RWPE2 (cell line): ENCODE data around the gene ADIRF.
A peak's percentile ranks its signal among the peaks of the same experiment; 100 is the strongest.

Source experiments
- ATAC-seq: fragments of 200-7000 bp; cut with Tn5 transposase; 3 replicates; pipeline ENCODE4 v1.9.1; 2021; ENCODE audit warnings: low read depth
- DNase-seq: peaks from one replicate; pipeline ENCODE4 v3.0.0-alpha.2; 2020; ENCODE audit warnings: low spot score
- H3K27ac ChIP-seq: fragments of 450-650 bp; 2 replicates; pipeline ENCODE4 v1.5.1; 2017; ENCODE audit warnings: mild to moderate bottlenecking; ENCODE audit not compliant: poor library complexity, severe bottlenecking
- H3K27me3 ChIP-seq: fragments of 250-450 bp; sonication (Bioruptor Pico); 2 replicates; pipeline ENCODE4 v1.5.1; 2021; ENCODE audit warnings: mild to moderate bottlenecking, moderate library complexity; ENCODE audit not compliant: insufficient read depth, poor library complexity, severe bottlenecking
- H3K36me3 ChIP-seq: fragments of 250-450 bp; sonication (Bioruptor Pico); 2 replicates; pipeline ENCODE4 v1.5.1; 2020; ENCODE audit warnings: low read depth, mild to moderate bottlenecking, moderate library complexity
- H3K4me1 ChIP-seq: fragments of 250-450 bp; sonication (Bioruptor Pico); 2 replicates; pipeline ENCODE4 v1.5.1; 2021; ENCODE audit warnings: mild to moderate bottlenecking, moderate library complexity; ENCODE audit not compliant: insufficient read depth, poor library complexity, severe bottlenecking
- H3K4me3 ChIP-seq: fragments of 250-450 bp; sonication (Bioruptor Pico); 2 replicates; pipeline ENCODE4 v1.5.1; 2021; ENCODE audit warnings: mild to moderate bottlenecking, moderate library complexity; ENCODE audit not compliant: severe bottlenecking
- H3K9me3 ChIP-seq: fragments of 250-450 bp; sonication (Bioruptor Pico); 2 replicates; pipeline ENCODE4 v1.5.1; 2021; ENCODE audit warnings: mild to moderate bottlenecking, moderate library complexity; ENCODE audit not compliant: severe bottlenecking
- CTCF ChIP-seq: fragments of 450-650 bp; IDR thresholded peaks from one replicate; pipeline ENCODE4 v1.5.1; 2017; ENCODE audit warnings: mild to moderate bottlenecking, moderate library complexity; ENCODE audit not compliant: poor library complexity, severe bottlenecking

The ADIRF gene

GRCh38 chr10:86958116-86958900 is 10.0 kb upstream of the ADIRF start, which contains the start of gene SNCG:
Gene SNCG, plus strand, starts transcription at chr10:86958599. Its CDS starts 99 bp downstream, at chr10:86958698.
- no peaks in the 10 kb centered on the region for H3K36me3 ChIP-seq
- H3K27me3 ChIP-seq, result no peaks in the 10 kb centered on the region
- H3K4me1 ChIP-seq, result peaks cover 23% of the 10 kb centered on the region
- ATAC-seq, result peak; percentile 13; the same call in 2 of the 3 replicates
- TF ChIP-seq CTCF, result no peak
- H3K27ac ChIP-seq, result peak within 1 kb of the TSS; percentile 70
- DNase-seq, result no peak
- no peaks in the 10 kb centered on the region for H3K9me3 ChIP-seq
- peak within 1 kb of the TSS; percentile 4 for H3K4me3 ChIP-seq

- TF ChIP-seq CTCF, result no peak
- H3K9me3 ChIP-seq, result no peaks in the 10 kb centered on the region
- H3K4me1 ChIP-seq, result peaks cover 23% of the 10 kb centered on the region
- no peaks in the 10 kb centered on the region for H3K27me3 ChIP-seq
- H3K36me3 ChIP-seq, result no peaks in the 10 kb centered on the region
- DNase-seq (no peak), ATAC-seq (peak; percentile 86)
- peak overlapping the region; percentile 70 for H3K27ac ChIP-seq
- peak overlapping the region; percentile 4 for H3K4me3 ChIP-seq
Measured at GRCh38 chr10:86958901-86959736, 9.2 kb upstream of the ADIRF start.

GRCh38 chr10:86959737-86960002 is 8.6 kb upstream of the ADIRF start:
- ATAC-seq (no peak), DNase-seq (no peak)
- no peak for TF ChIP-seq CTCF
- Histone ChIP-seq H3K27me3 (no peaks in the 10 kb centered on the region), H3K4me3 (no peak overlapping the region), H3K9me3 (no peaks in the 10 kb centered on the region), H3K36me3 (no peaks in the 10 kb centered on the region), H3K27ac (peak overlapping the region; percentile 70), H3K4me1 (peaks cover 23% of the 10 kb centered on the region)

GRCh38 chr10:86960003-86960862 is 8.0 kb upstream of the ADIRF start:
- H3K27me3 ChIP-seq, result no peaks in the 10 kb centered on the region
- peak; percentile 55 for TF ChIP-seq CTCF
- DNase-seq (no peak), ATAC-seq (no peak)
- no peak overlapping the region for H3K4me3 ChIP-seq
- no peaks in the 10 kb centered on the region for H3K9me3 ChIP-seq
- H3K36me3 ChIP-seq, result no peaks in the 10 kb centered on the region
- H3K27ac ChIP-seq, result peak overlapping the region; percentile 70
- peaks cover 23% of the 10 kb centered on the region for H3K4me1 ChIP-seq
